Endothelial cell of umbilical vein (primary cell): ENCODE results near the gene OR5D18. TPM values are rescaled to one million over a fixed set of nuclear protein-coding genes. Genes with fewer than 3 reads are reported as not detected.

Experiments
- BruUV-seq: library from RNA; stranded (reverse); fragments of 400-500 nt; replicated peaks from 2 replicates; lab custom pipeline; 2021; lab: Mats Ljungman, UMichigan
- CTCF ChIA-PET: fragments of 300-600, 350-600 bp; sonication (Branson Sonifier 250); formaldehyde crosslinking; loops from one replicate; lab custom pipeline; 2021; ENCODE audit warnings: antibody characterized with exemption, inconsistent platforms; lab: Charles Lee
- POLR2A ChIA-PET: fragments of 300-600, 350-600 bp; sonication (Branson Sonifier 250); formaldehyde crosslinking; loops from one replicate; lab custom pipeline; 2021; ENCODE audit warnings: antibody characterized with exemption, inconsistent platforms; lab: Charles Lee
- DNase-seq: peaks from one replicate; pipeline ENCODE4 v3.0.0-alpha.2; 2011; ENCODE audit warnings: low read depth, low spot score
- FAIRE-seq: peaks from 2 replicates; lab custom pipeline; 2011; peaks lifted over from hg19 to GRCh38; lab: Jason Lieb, UNC
- H2AFZ ChIP-seq: 2 replicates; pipeline ENCODE4 v1.6.0; 2012; ENCODE audit warnings: low read depth, low read length, control low read depth, inconsistent platforms
- H3K27ac ChIP-seq: 2 replicates; pipeline ENCODE4 v1.5.1; 2011; ENCODE audit warnings: low read depth, mild to moderate bottlenecking, control low read depth, low read length, moderate library complexity; ENCODE audit not compliant: insufficient read depth
- H3K27me3 ChIP-seq, 2 experiments: 2 replicates each; pipeline versions ENCODE4 v1.6.0 to v1.6.1; 2011; ENCODE audit warnings: low read length in 2 of 2, mixed read lengths in 1 of 2; ENCODE audit not compliant: control insufficient read depth in 2 of 2, insufficient read depth in 2 of 2
- H3K36me3 ChIP-seq, 2 experiments: 2 replicates in 1 of 2; 3 replicates in 1 of 2; pipeline ENCODE4 v1.5.1; 2011; ENCODE audit warnings: low read length in 2 of 2, mild to moderate bottlenecking in 1 of 2, moderate library complexity in 1 of 2; ENCODE audit not compliant: control insufficient read depth in 2 of 2, insufficient read depth in 2 of 2; ENCODE audit errors: extremely low read depth in 1 of 2
- H3K4me1 ChIP-seq: 3 replicates; pipeline ENCODE4 v1.5.1; 2011; ENCODE audit warnings: mild to moderate bottlenecking, low read length; ENCODE audit not compliant: control insufficient read depth, insufficient read depth; ENCODE audit errors: extremely low read depth
- H3K4me2 ChIP-seq: 2 replicates; pipeline ENCODE4 v1.6.1; 2011; ENCODE audit warnings: low read length, control low read depth, mixed read lengths; ENCODE audit not compliant: insufficient read depth
- H3K4me3 ChIP-seq, 3 experiments: fragments of 200-600 bp in 1 of 3; sonication (generic), shearing (Covaris generic) in 1 of 3; replicated peaks in 1 of 3; 2 replicates each; pipeline ENCODE4 v1.5.1; 2011 to 2016; ENCODE audit warnings: control low read depth in 3 of 3, low read length in 3 of 3, mild to moderate bottlenecking in 2 of 3, inconsistent platforms in 1 of 3, low read depth in 1 of 3, moderate library complexity in 1 of 3; ENCODE audit not compliant: insufficient read depth in 1 of 3
- H3K79me2 ChIP-seq: 2 replicates; pipeline ENCODE4 v1.6.0; 2012; ENCODE audit warnings: low read length, inconsistent platforms; ENCODE audit not compliant: control insufficient read depth, insufficient read depth
- H3K9ac ChIP-seq: replicated peaks from 2 replicates; pipeline ENCODE3; 2011; ENCODE audit warnings: low read length, control low read depth; ENCODE audit not compliant: insufficient read depth; ENCODE audit errors: extremely low read depth
- H3K9me1 ChIP-seq: replicated peaks from 3 replicates; pipeline ENCODE4 v1.6.0; 2011; ENCODE audit warnings: mild to moderate bottlenecking, low read length; ENCODE audit not compliant: control insufficient read depth, insufficient read depth; ENCODE audit errors: extremely low read depth
- H3K9me3 ChIP-seq: replicated peaks from 2 replicates; pipeline ENCODE4 v1.5.1; 2012; ENCODE audit warnings: low read length, inconsistent platforms; ENCODE audit not compliant: control insufficient read depth, insufficient read depth
- H4K20me1 ChIP-seq: replicated peaks from 2 replicates; pipeline ENCODE3; 2011; ENCODE audit warnings: mild to moderate bottlenecking, low read length; ENCODE audit not compliant: control insufficient read depth, insufficient read depth; ENCODE audit errors: extremely low read depth
- EZH2 ChIP-seq: IDR thresholded peaks from 2 replicates; pipeline ENCODE4 v1.6.1; 2012; ENCODE audit warnings: borderline replicate concordance, low read depth, mild to moderate bottlenecking, moderate library complexity, low read length, inconsistent platforms; ENCODE audit not compliant: severe bottlenecking
- FOS ChIP-seq: IDR thresholded peaks from 2 replicates; pipeline ENCODE4 v1.6.1; 2011; ENCODE audit warnings: mild to moderate bottlenecking, low read length, moderate library complexity, borderline replicate concordance; ENCODE audit not compliant: insufficient read depth
- GATA2 ChIP-seq: IDR thresholded peaks from 2 replicates; pipeline ENCODE4 v1.7.0; 2011; ENCODE audit warnings: low read depth, mild to moderate bottlenecking, moderate library complexity, mixed read lengths, low read length; ENCODE audit not compliant: insufficient read length, insufficient read depth
- JUN ChIP-seq: IDR thresholded peaks from 2 replicates; pipeline ENCODE4 v1.6.1; 2011; ENCODE audit warnings: borderline replicate concordance, low read depth; ENCODE audit not compliant: insufficient read length, insufficient read depth
- MAX ChIP-seq: IDR thresholded peaks from 2 replicates; pipeline ENCODE4 v1.6.1; 2011; ENCODE audit not compliant: insufficient read depth, insufficient read length
- MYC ChIP-seq: IDR thresholded peaks from one replicate; pipeline ENCODE4 v1.6.1; 2011; ENCODE audit warnings: mild to moderate bottlenecking, low read depth, low read length
- POLR2AphosphoS5 ChIP-seq: IDR thresholded peaks from 2 replicates; pipeline ENCODE4 v1.6.1; 2012; ENCODE audit warnings: low read depth, mild to moderate bottlenecking, control low read depth, low read length, moderate library complexity; ENCODE audit not compliant: insufficient read depth
- dilution Hi-C: fragments of 300-500 bp; cut with MboI; formaldehyde crosslinking; loops from one replicate; pipeline ENCODE4 v1.15.0; 2019; ENCODE audit warnings: low sequenced_read_pairs; ENCODE audit not compliant: extremely low pct_ligation_motif_present
- intact Hi-C: fragments of 100-400 bp; cut with micrococcal nuclease; formaldehyde crosslinking; loops from one replicate; pipeline ENCODE4 v1.10.0; 2022
- polyA plus RNA-seq, 4 experiments: library from polyadenylated mRNA; depleted of rRNA in 3 of 4; stranded (reverse) in 3 of 4; unstranded in 1 of 4; fragments of >200 nt; gene quantifications; 2 replicates each; pipeline versions ENCODE4 v1.2.1 to v1.2.3, GENCODE V29; 2011 to 2012; ENCODE audit warnings: missing spikeins in 1 of 4
- total RNA-seq: library from RNA; stranded (reverse); gene quantifications from 2 replicates; pipeline ENCODE4 v1.2.3, GENCODE V29; 2021
- TF ChIP-seq, protein P1 (sequence below), 2 donors: IDR thresholded peaks; 1 replicate in 1 of 2; 2 replicates in 1 of 2; pipeline ENCODE4 v1.5.1; 2011; ENCODE audit warnings: low read length in 2 of 2, mild to moderate bottlenecking in 2 of 2, moderate library complexity in 2 of 2, control low read depth in 1 of 2, inconsistent platforms in 1 of 2, low read depth in 1 of 2; ENCODE audit not compliant: insufficient read depth in 1 of 2; ENCODE audit errors: extremely low read depth in 1 of 2

Gene OR5D18
- total and polyA plus RNA-seq, 2 donors (not counting 3 experiments of a cell fraction or from before 2014, with no cell fraction given): not detected

- Histone ChIP-seq H3K9me3 (peaks cover 2% of the 10 kb centered on the region), H3K79me2 (no peaks in the 10 kb centered on the region), H3K4me3 (no peak within 1 kb of the TSS), H3K27ac (no peak within 1 kb of the TSS), H3K4me1 (no peaks in the 10 kb centered on the region), H4K20me1 (no peaks in the 10 kb centered on the region), H3K4me2 (no peak within 1 kb of the TSS), H3K27me3 (no peaks in the 10 kb centered on the region), H3K9ac (no peak within 1 kb of the TSS), H3K36me3 (no peaks in the 10 kb centered on the region), H2AFZ (no peak within 1 kb of the TSS), H3K9me1 (no peaks in the 10 kb centered on the region)
- TF ChIP-seq POLR2AphosphoS5 (no peak), GATA2 (no peak), JUN (no peak), MYC (no peak), EZH2 (no peak), MAX (no peak), FOS (no peak)
- TF ChIP-seq, protein P1, sequence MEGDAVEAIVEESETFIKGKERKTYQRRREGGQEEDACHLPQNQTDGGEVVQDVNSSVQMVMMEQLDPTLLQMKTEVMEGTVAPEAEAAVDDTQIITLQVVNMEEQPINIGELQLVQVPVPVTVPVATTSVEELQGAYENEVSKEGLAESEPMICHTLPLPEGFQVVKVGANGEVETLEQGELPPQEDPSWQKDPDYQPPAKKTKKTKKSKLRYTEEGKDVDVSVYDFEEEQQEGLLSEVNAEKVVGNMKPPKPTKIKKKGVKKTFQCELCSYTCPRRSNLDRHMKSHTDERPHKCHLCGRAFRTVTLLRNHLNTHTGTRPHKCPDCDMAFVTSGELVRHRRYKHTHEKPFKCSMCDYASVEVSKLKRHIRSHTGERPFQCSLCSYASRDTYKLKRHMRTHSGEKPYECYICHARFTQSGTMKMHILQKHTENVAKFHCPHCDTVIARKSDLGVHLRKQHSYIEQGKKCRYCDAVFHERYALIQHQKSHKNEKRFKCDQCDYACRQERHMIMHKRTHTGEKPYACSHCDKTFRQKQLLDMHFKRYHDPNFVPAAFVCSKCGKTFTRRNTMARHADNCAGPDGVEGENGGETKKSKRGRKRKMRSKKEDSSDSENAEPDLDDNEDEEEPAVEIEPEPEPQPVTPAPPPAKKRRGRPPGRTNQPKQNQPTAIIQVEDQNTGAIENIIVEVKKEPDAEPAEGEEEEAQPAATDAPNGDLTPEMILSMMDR (IDR thresholded peaks at IDR 0.05; ENCODE audit: extremely low read depth in 1 of 2, insufficient read depth in 1 of 2, low read depth in 1 of 2, low read length in 2 of 2): no peak
- DNase-seq (no peak), FAIRE-seq (no peak)
- dilution Hi-C loops: no loop called here
- ChIA-PET CTCF (no interaction called here), POLR2A (no interaction called here)
- BruUV-seq: no TSS peak
- intact Hi-C loops: no loop called here
Measured at GRCh38 chr11:55811067-55811466, 8.4 kb upstream of the OR5D18 start, which contains the start of gene OR5L1. TSS of gene OR5L1 (plus strand) at chr11:55811367. CDS start at chr11:55811467, 100 bp downstream.
